GM12865 (cell line): ENCODE data around the gene TBX18.

ENCODE experiments used
- DNase-seq: peaks from one replicate; pipeline ENCODE4 v3.0.0; 2010; ENCODE audit warnings: low read depth
- H3K4me3 ChIP-seq: 2 replicates; pipeline ENCODE4 v1.5.1; 2011; ENCODE audit warnings: mild to moderate bottlenecking, low read depth, low read length, control low read depth
- TF ChIP-seq, protein P1 (sequence below): IDR thresholded peaks from 2 replicates; pipeline ENCODE4 v1.5.1; 2011; ENCODE audit warnings: low read length, control low read depth, low read depth, inconsistent platforms; ENCODE audit not compliant: insufficient read depth; ENCODE audit errors: missing control alignments

Gene TBX18

DNA sequence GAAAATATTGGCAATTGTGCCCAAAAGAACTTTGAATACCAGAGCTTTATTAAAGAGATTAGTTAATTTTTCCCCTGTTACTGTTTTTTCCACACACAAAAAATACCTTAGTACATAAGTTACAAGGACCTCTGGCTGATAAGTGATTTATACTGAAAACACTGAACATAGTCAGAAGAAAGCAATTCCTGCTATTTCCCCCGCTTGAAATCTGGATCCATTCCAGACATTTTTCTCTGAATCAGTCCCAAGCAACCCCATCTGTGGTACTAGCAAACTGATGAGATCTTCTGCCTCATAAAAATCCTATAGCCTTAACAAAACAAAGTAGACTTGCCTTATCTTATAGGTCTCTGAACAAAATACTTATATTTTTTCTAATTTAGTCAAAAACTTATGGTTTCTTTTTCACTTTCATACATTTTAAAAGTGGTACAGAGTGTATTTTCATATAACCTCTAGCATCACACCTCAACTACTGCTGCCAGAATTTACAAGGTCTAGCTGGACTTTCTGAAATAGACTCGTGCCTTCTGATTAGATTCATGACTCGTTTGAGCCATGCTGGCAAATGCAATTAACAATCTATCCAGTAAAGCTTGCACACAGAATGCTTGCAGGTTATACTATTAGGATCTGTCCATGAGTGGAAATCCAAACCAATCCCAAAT is 111.9 kb downstream of the TBX18 start:
- H3K4me3 ChIP-seq = no peak overlapping the region
- no peak for DNase-seq
- TF ChIP-seq, protein P1, sequence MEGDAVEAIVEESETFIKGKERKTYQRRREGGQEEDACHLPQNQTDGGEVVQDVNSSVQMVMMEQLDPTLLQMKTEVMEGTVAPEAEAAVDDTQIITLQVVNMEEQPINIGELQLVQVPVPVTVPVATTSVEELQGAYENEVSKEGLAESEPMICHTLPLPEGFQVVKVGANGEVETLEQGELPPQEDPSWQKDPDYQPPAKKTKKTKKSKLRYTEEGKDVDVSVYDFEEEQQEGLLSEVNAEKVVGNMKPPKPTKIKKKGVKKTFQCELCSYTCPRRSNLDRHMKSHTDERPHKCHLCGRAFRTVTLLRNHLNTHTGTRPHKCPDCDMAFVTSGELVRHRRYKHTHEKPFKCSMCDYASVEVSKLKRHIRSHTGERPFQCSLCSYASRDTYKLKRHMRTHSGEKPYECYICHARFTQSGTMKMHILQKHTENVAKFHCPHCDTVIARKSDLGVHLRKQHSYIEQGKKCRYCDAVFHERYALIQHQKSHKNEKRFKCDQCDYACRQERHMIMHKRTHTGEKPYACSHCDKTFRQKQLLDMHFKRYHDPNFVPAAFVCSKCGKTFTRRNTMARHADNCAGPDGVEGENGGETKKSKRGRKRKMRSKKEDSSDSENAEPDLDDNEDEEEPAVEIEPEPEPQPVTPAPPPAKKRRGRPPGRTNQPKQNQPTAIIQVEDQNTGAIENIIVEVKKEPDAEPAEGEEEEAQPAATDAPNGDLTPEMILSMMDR = no peak

DNA sequence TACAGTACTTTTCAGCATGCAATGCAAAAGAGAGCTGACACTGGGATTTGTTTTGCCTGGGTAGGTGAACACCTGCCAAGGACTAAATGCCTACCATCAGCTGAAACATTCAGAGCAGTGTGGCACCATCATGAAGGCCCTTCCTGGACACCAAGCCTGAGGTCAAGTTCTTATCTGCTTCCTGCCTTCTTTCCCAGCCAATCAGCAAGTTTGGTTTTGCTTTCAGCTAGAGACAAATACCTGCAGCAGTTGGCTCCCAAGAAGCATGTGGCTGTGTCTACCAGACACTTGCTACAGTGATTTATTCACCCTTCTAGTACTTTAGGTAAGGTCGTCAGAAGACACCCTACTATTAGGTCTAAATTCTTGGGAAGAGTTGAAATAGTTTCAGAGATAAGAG is 112.8 kb downstream of the TBX18 start:
- no peak for DNase-seq
- H3K4me3 ChIP-seq = no peak overlapping the region
- TF ChIP-seq, protein P1 = no peak

DNA sequence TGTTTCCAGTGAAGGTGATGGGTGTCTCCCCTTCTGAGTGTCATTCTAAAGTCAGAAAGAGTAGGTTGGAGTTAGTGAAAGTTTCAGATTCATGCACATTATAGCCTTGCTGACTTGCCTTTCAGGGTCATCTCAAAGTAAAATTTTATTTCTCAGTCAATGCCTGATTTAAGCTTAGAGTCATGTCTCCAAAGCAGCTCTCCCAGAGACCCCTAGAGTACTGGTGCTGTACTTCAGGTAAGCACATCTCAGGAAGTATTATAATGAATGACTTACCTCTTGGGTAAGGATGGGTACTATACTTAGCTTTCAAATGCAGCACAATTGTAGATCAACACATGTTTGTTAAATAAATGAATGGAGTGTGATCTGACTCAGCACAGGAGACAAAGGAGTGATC is 116.0 kb downstream of the TBX18 start:
- TF ChIP-seq, protein P1 = no peak
- DNase-seq = no peak
- no peak overlapping the region for H3K4me3 ChIP-seq

DNA sequence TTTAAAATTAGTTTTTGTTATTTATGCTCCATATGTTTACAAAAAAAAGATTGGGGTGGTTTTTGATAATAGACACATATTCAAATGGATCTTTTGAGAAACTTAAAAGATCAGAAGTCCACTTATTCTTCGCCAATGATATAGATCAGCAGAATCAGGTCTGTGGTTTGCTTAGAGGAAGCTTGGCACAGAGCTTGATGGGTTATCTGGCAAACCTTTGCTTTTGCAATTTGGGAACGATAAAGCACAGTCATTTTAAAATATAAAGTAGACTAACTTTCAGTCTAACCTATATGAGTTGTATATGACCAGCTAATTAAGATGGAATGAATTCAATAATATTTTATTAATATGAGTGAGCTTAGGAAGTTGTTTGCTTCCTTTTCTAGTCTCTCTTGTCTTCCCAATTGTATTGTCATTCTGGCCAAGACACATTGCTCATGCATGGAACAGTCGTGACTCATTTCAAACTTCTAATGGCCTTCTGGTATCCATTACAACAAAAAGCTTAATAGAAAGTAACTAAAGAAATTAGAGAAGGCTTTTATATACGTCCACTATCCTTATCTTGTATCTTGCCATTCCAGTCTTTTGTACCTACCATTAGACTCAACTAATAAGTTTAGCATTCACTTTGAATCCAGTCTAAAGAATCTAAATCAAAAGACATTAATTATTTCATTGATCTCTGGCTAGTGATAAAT is 118.7 kb downstream of the TBX18 start:
- TF ChIP-seq, protein P1 = no peak
- no peak for DNase-seq
- H3K4me3 ChIP-seq = no peak overlapping the region

DNA sequence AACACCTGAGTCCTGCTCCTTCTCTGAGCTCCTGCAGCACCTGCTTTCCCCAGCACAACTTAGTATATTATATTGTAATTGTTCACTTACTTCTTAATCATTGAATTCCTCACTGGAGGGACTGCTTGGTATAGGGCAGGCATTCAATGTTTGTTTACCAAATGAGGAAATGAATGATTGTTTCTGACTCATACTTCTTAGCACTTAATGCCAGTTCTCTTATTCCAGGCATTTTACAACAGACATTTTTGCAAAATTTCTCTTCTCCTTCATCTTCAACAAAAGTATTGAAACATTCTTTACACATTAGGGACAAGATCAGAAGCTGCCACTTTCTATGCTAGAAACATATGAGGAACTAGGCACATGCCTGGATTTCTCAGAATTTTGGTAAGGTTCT is 119.4 kb downstream of the TBX18 start:
- H3K4me3 ChIP-seq = no peak overlapping the region
- TF ChIP-seq, protein P1 = no peak
- DNase-seq = no peak

DNA sequence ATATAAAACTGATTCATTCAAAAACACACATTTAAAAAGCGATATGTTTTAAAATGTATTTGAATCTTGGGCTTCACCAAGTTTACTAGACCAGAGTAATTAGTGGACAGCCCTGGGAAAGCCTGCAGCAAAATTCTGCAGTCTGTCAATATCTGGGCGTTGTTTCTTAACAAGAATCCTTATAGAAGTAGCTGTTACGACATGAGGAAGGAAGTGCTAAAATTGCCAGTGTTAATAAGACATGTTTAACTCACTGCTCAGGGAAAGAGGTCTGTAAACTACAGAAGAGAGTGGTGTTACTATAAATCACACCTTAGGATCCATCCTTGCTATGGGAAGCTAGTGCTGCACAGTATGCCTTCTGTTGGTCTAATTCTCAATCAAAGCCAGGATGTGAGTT is 120.6 kb downstream of the TBX18 start:
- no peak for DNase-seq
- TF ChIP-seq, protein P1 = no peak
- no peak overlapping the region for H3K4me3 ChIP-seq

DNA sequence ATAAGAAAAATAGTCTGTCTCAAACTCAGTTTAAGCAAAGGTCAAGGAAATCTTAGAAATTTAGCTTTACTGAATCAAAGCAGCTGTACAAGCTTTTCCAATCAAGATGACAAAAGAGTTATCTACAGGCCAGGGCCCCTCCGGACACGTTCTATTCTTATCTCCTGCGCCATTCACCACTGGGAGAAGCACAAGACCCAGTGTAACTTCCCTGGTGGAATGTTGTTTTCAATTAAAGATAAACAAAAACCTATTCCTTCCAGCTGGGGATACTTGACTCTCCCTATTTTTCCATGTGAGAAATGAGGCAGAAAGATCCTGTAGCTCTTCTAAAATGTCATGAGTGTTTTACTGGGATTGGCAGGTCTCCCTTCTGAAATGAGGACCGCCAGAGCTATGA is 123.3 kb downstream of the TBX18 start:
- DNase-seq = no peak
- TF ChIP-seq, protein P1 = no peak
- H3K4me3 ChIP-seq = no peak overlapping the region
